ENCODE results near the gene CASS4. TPM values are rescaled to one million over a fixed set of nuclear protein-coding genes. Genes with fewer than 3 reads are reported as not detected.
A peak's percentile ranks its signal among the peaks of the same experiment; 100 is the strongest.

Gene CASS4
- total and polyA plus RNA-seq, 8 donors: 14.4 to 28.1 (median 23.4) TPM

- Histone ChIP-seq H3K27me3 (no peaks in the 10 kb centered on the region), H3K27ac (peak overlapping the region; percentile 26 to 66), H3K4me1 (peaks cover 25 to 58% of the 10 kb centered on the region in 2 donors), H3K36me3 (no peaks in the 10 kb centered on the region), H3K9me3 (no peaks in the 10 kb centered on the region), H3K4me3 (no peak overlapping the region)
- no peak for ATAC-seq
- TF ChIP-seq, protein P1, sequence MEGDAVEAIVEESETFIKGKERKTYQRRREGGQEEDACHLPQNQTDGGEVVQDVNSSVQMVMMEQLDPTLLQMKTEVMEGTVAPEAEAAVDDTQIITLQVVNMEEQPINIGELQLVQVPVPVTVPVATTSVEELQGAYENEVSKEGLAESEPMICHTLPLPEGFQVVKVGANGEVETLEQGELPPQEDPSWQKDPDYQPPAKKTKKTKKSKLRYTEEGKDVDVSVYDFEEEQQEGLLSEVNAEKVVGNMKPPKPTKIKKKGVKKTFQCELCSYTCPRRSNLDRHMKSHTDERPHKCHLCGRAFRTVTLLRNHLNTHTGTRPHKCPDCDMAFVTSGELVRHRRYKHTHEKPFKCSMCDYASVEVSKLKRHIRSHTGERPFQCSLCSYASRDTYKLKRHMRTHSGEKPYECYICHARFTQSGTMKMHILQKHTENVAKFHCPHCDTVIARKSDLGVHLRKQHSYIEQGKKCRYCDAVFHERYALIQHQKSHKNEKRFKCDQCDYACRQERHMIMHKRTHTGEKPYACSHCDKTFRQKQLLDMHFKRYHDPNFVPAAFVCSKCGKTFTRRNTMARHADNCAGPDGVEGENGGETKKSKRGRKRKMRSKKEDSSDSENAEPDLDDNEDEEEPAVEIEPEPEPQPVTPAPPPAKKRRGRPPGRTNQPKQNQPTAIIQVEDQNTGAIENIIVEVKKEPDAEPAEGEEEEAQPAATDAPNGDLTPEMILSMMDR (IDR thresholded peaks at IDR 0.05): no peak
- no peak for DNase-seq
- intact Hi-C loops (cut with DNase I): no loop called here
These were observed 16.8 kb downstream of the CASS4 start for GRCh38 chr20:56428881-56429280.

- Histone ChIP-seq H3K27me3 (no peaks in the 10 kb centered on the region), H3K9me3 (no peaks in the 10 kb centered on the region), H3K36me3 (no peaks in the 10 kb centered on the region), H3K4me3 (no peak overlapping the region), H3K27ac (peak overlapping the region; percentile 26 to 66), H3K4me1 (peaks cover 22 to 52% of the 10 kb centered on the region in 2 donors)
- intact Hi-C loops (cut with DNase I): no loop called here
- TF ChIP-seq, protein P1 (IDR thresholded peaks at IDR 0.05): no peak
- peak; percentile 22 for ATAC-seq
- DNase-seq: peak in 1 of 4 donors; percentile 31
These were observed 17.4 kb downstream of the CASS4 start for GRCh38 chr20:56429502-56429901.

DNA sequence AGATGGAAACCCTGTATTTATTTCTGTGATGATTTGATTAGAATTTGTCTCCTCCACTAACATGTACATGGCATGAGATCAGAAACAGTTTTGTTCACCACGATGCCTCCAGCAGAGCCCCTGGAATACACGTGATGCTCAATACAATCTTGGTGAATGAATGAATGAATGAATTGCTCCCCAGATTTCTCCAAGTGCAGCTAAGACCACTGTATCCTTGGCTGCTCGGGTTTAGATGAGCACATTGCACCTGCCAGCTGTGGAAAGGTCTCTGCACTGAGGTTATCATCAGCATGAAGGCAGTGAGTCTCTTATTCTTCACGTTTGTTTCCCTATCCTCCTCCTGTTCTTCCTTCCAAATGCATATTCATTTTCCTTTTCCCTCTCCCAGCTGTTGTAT lies 17.9 kb downstream of the CASS4 start:
- H3K9me3 ChIP-seq: no peaks in the 10 kb centered on the region
- peaks cover 22 to 48% of the 10 kb centered on the region in 2 donors for H3K4me1 ChIP-seq
- H3K27me3 ChIP-seq: no peaks in the 10 kb centered on the region
- DNase-seq (peak in 1 of 4 donors; percentile 5), ATAC-seq (no peak)
- peak overlapping the region in 1 of 2 donors; percentile 66 for H3K27ac ChIP-seq
- H3K4me3 ChIP-seq: no peak overlapping the region
- no peaks in the 10 kb centered on the region for H3K36me3 ChIP-seq
- intact Hi-C loops (cut with DNase I): no loop called here
- TF ChIP-seq, protein P1 (IDR thresholded peaks at IDR 0.05): no peak

- TF ChIP-seq, protein P1 (IDR thresholded peaks at IDR 0.05): no peak
- intact Hi-C loops (cut with DNase I): no loop called here
- Histone ChIP-seq H3K4me1 (peaks cover 22 to 51% of the 10 kb centered on the region in 2 donors), H3K27ac (peak overlapping the region in 1 of 2 donors; percentile 66), H3K27me3 (no peaks in the 10 kb centered on the region), H3K9me3 (no peaks in the 10 kb centered on the region), H3K36me3 (no peaks in the 10 kb centered on the region), H3K4me3 (no peak overlapping the region)
- DNase-seq (peak in 3 of 4 donors; percentile 30 to 77 (median 73)), ATAC-seq (peak; percentile 41)
These were observed 18.4 kb downstream of the CASS4 start for GRCh38 chr20:56430461-56430860.

GRCh38 chr20:56430957-56431356 lies 18.9 kb downstream of the CASS4 start:
- Histone ChIP-seq H3K27me3 (no peaks in the 10 kb centered on the region), H3K9me3 (no peaks in the 10 kb centered on the region), H3K4me3 (no peak overlapping the region), H3K27ac (peak overlapping the region in 1 of 2 donors; percentile 66), H3K4me1 (peaks cover 22 to 51% of the 10 kb centered on the region in 2 donors), H3K36me3 (no peaks in the 10 kb centered on the region)
- DNase-seq (no peak), ATAC-seq (no peak)
- intact Hi-C loops (cut with DNase I): no loop called here
- TF ChIP-seq, protein P1 (IDR thresholded peaks at IDR 0.05): no peak
